ENCODE results near the gene MINDY1.

Gene MINDY1

GRCh38 chr1:151011154-151011850 is 4.6 kb upstream of the MINDY1 start:
- in situ Hi-C loops (cut with HindIII; ENCODE audit: low sequenced_read_pairs): no loop called here

GRCh38 chr1:151010346-151010726 is 3.6 kb upstream of the MINDY1 start:
- in situ Hi-C loops (cut with HindIII; ENCODE audit: low sequenced_read_pairs): no loop called here

GRCh38 chr1:151009674-151010345 is 3.1 kb upstream of the MINDY1 start:
- in situ Hi-C loops (cut with HindIII; ENCODE audit: low sequenced_read_pairs): no loop called here

GRCh38 chr1:151009206-151009587 is 2.5 kb upstream of the MINDY1 start:
- in situ Hi-C loops (cut with HindIII; ENCODE audit: low sequenced_read_pairs): no loop called here

- in situ Hi-C loops (cut with HindIII; ENCODE audit: low sequenced_read_pairs): no loop called here
These were observed 1.8 kb upstream of the MINDY1 start, which contains the start of gene PRUNE1 for GRCh38 chr1:151008244-151009205. PRUNE1 (plus strand) TSS chr1:151008449; CDS start chr1:151008633, 184 bp downstream.

- in situ Hi-C loops (cut with HindIII; ENCODE audit: low sequenced_read_pairs): no loop called here
These were observed 1.1 kb upstream of the MINDY1 start for GRCh38 chr1:151007853-151008243.

- in situ Hi-C loops (cut with HindIII; ENCODE audit: low sequenced_read_pairs): no loop called here
These were observed 878 bp downstream of the MINDY1 start for GRCh38 chr1:151005729-151006319.

GRCh38 chr1:151003180-151003579 is 3.5 kb downstream of the MINDY1 start:
- in situ Hi-C loops (cut with HindIII; ENCODE audit: low sequenced_read_pairs): no loop called here

- in situ Hi-C loops (cut with HindIII; ENCODE audit: low sequenced_read_pairs): no loop called here
These were observed 4.1 kb downstream of the MINDY1 start for GRCh38 chr1:151002611-151003010.

GRCh38 chr1:151002051-151002450 is 4.7 kb downstream of the MINDY1 start:
- in situ Hi-C loops (cut with HindIII; ENCODE audit: low sequenced_read_pairs): no loop called here

GRCh38 chr1:151001602-151002001 is 5.1 kb downstream of the MINDY1 start:
- in situ Hi-C loops (cut with HindIII; ENCODE audit: low sequenced_read_pairs): no loop called here

- in situ Hi-C loops (cut with HindIII; ENCODE audit: low sequenced_read_pairs): no loop called here
These were observed 6.3 kb downstream of the MINDY1 start for GRCh38 chr1:151000408-151000807.

- in situ Hi-C loops (cut with HindIII; ENCODE audit: low sequenced_read_pairs): no loop called here
These were observed 6.8 kb downstream of the MINDY1 start for GRCh38 chr1:150999926-151000325.

- in situ Hi-C loops (cut with HindIII; ENCODE audit: low sequenced_read_pairs): no loop called here
These were observed 7.5 kb downstream of the MINDY1 start for GRCh38 chr1:150999051-150999674.

- in situ Hi-C loops (cut with HindIII; ENCODE audit: low sequenced_read_pairs): no loop called here
These were observed 8.8 kb downstream of the MINDY1 start for GRCh38 chr1:150997949-150998348.

GRCh38 chr1:150997126-150997872 is 9.4 kb downstream of the MINDY1 start:
- in situ Hi-C loops (cut with HindIII; ENCODE audit: low sequenced_read_pairs): no loop called here

- in situ Hi-C loops (cut with HindIII; ENCODE audit: low sequenced_read_pairs): no loop called here
These were observed 10.8 kb downstream of the MINDY1 start for GRCh38 chr1:150995896-150996295.

- in situ Hi-C loops (cut with HindIII; ENCODE audit: low sequenced_read_pairs): no loop called here
These were observed 11.2 kb downstream of the MINDY1 start for GRCh38 chr1:150995460-150995859.

- in situ Hi-C loops (cut with HindIII; ENCODE audit: low sequenced_read_pairs): no loop called here
These were observed 12.5 kb downstream of the MINDY1 start for GRCh38 chr1:150994248-150994647.

GRCh38 chr1:150992626-150993025 is 14.1 kb downstream of the MINDY1 start:
- in situ Hi-C loops (cut with HindIII; ENCODE audit: low sequenced_read_pairs): no loop called here
